IMR-90 (cell line): ENCODE measurements around the gene LOXL4. TPM values are rescaled to one million over a fixed set of nuclear protein-coding genes. Genes with fewer than 3 reads are reported as not detected.

Source experiments
- ATAC-seq: fragments of 200-7000 bp; cut with Tn5 transposase; 2 replicates; pipeline ENCODE4 v1.9.1; 2020; ENCODE audit warnings: low read depth, mild to moderate bottlenecking, moderate library complexity
- BruUV-seq: library from RNA; stranded (reverse); fragments of 400-500 nt; replicated peaks from 2 replicates; lab custom pipeline; 2021; lab: Mats Ljungman, UMichigan
- CTCF ChIA-PET: fragments of 300-600 bp; formaldehyde crosslinking; extraction: SDS; loops from one replicate; lab custom pipeline; 2021; ENCODE audit warnings: antibody characterized with exemption; lab: Yijun Ruan, JAX
- POLR2A ChIA-PET: fragments of 300-600 bp; sonication (Branson Sonifier 250); formaldehyde crosslinking; loops from one replicate; lab custom pipeline; 2022; ENCODE audit warnings: antibody characterized with exemption; ENCODE audit not compliant: unreplicated experiment; lab: Charles Lee
- DNase-seq: peaks from one replicate; pipeline ENCODE4 v3.0.0; 2013
- H2AFZ ChIP-seq: replicated peaks from 2 replicates; pipeline ENCODE3; 2013; ENCODE audit warnings: low read length, mild to moderate bottlenecking; ENCODE audit not compliant: poor library complexity
- H2AK5ac ChIP-seq: 2 replicates; pipeline ENCODE4 v1.6.1; 2013; ENCODE audit warnings: low read depth, low read length, inconsistent platforms
- H2AK9ac ChIP-seq: replicated peaks from 2 replicates; pipeline ENCODE3; 2013; ENCODE audit warnings: mild to moderate bottlenecking, low read depth, low read length, moderate library complexity; ENCODE audit not compliant: poor library complexity
- H2BK120ac ChIP-seq: 2 replicates; pipeline ENCODE4 v1.6.1; 2013; ENCODE audit warnings: low read depth, low read length, inconsistent platforms
- H2BK15ac ChIP-seq: 3 replicates; pipeline ENCODE4 v1.6.1; 2013; ENCODE audit warnings: low read depth, low read length, inconsistent platforms
- H2BK20ac ChIP-seq: 2 replicates; pipeline ENCODE4 v1.6.1; 2013; ENCODE audit warnings: low read depth, mild to moderate bottlenecking, inconsistent platforms, low read length, moderate library complexity
- H2BK5ac ChIP-seq: 2 replicates; pipeline ENCODE4 v1.6.1; 2013; ENCODE audit warnings: mild to moderate bottlenecking, low read depth, low read length, inconsistent platforms; ENCODE audit not compliant: poor library complexity, severe bottlenecking
- H3K14ac ChIP-seq: replicated peaks from 2 replicates; pipeline ENCODE4 v1.6.1; 2013; ENCODE audit warnings: low read depth, low read length, inconsistent platforms
- H3K18ac ChIP-seq: 2 replicates; pipeline ENCODE4 v1.6.1; 2013; ENCODE audit warnings: low read depth, low read length, control low read depth
- H3K23ac ChIP-seq: 2 replicates; pipeline ENCODE4 v1.6.1; 2013; ENCODE audit warnings: low read depth, low read length, inconsistent platforms
- H3K27ac ChIP-seq: 2 replicates; pipeline ENCODE4 v1.5.1; 2013; ENCODE audit warnings: mild to moderate bottlenecking, control low read depth, low read length; ENCODE audit not compliant: insufficient read depth
- H3K27me3 ChIP-seq: 2 replicates; pipeline ENCODE4 v1.6.1; 2013; ENCODE audit warnings: low read length; ENCODE audit not compliant: control insufficient read depth, insufficient read depth
- H3K36me3 ChIP-seq: 2 replicates; pipeline ENCODE4 v1.6.1; 2013; ENCODE audit warnings: low read length, mixed read lengths; ENCODE audit not compliant: control insufficient read depth, insufficient read depth
- H3K4ac ChIP-seq: 2 replicates; pipeline ENCODE4 v1.6.1; 2013; ENCODE audit warnings: low read depth, low read length, inconsistent platforms
- H3K4me1 ChIP-seq: 2 replicates; pipeline ENCODE4 v1.6.1; 2013; ENCODE audit warnings: low read length, mixed read lengths; ENCODE audit not compliant: control insufficient read depth, insufficient read depth
- H3K4me2 ChIP-seq: 2 replicates; pipeline ENCODE4 v1.6.1; 2013; ENCODE audit warnings: low read depth, mild to moderate bottlenecking, control low read depth, low read length, moderate library complexity
- H3K4me3 ChIP-seq: 2 replicates; pipeline ENCODE4 v1.5.1; 2013; ENCODE audit warnings: low read depth, mild to moderate bottlenecking, control low read depth, low read length, moderate library complexity; ENCODE audit not compliant: insufficient read depth
- H3K56ac ChIP-seq: 2 replicates; pipeline ENCODE4 v1.6.1; 2013; ENCODE audit warnings: low read length, inconsistent platforms; ENCODE audit not compliant: insufficient read depth; ENCODE audit errors: extremely low read depth
- H3K79me1 ChIP-seq, 2 experiments: 2 replicates each; pipeline ENCODE4 v1.6.1; 2013; ENCODE audit warnings: low read length in 2 of 2, inconsistent platforms in 1 of 2, low read depth in 1 of 2
- H3K9ac ChIP-seq: 2 replicates; pipeline ENCODE4 v1.6.1; 2013; ENCODE audit warnings: low read depth, low read length, control low read depth
- H3K9me1 ChIP-seq: 2 replicates; pipeline ENCODE4 v1.6.1; 2013; ENCODE audit warnings: low read length, inconsistent platforms; ENCODE audit not compliant: insufficient read depth
- H3K9me3 ChIP-seq: 2 replicates; pipeline ENCODE4 v1.6.1; 2013; ENCODE audit warnings: low read length; ENCODE audit not compliant: control insufficient read depth, insufficient read depth
- H4K20me1 ChIP-seq: 2 replicates; pipeline ENCODE4 v1.6.1; 2013; ENCODE audit warnings: low read length, inconsistent platforms; ENCODE audit not compliant: insufficient read depth
- H4K5ac ChIP-seq: 2 replicates; pipeline ENCODE4 v1.6.1; 2013; ENCODE audit warnings: mild to moderate bottlenecking, low read depth, low read length, control low read depth
- H4K8ac ChIP-seq, 2 experiments: 2 replicates each; pipeline ENCODE4 v1.6.1; 2013; ENCODE audit warnings: low read depth in 2 of 2, low read length in 2 of 2, control low read depth in 1 of 2, inconsistent platforms in 1 of 2
- H4K91ac ChIP-seq: 2 replicates; pipeline ENCODE4 v1.6.1; 2013; ENCODE audit warnings: low read depth, low read length, inconsistent platforms; ENCODE audit not compliant: insufficient read depth
- CEBPB ChIP-seq: IDR thresholded peaks from 2 replicates; pipeline ENCODE4 v1.6.1; 2012; ENCODE audit warnings: low read depth, low read length, improper control_type of control experiment
- MXI1 ChIP-seq: IDR thresholded peaks from 2 replicates; pipeline ENCODE4 v1.6.1; 2012; ENCODE audit warnings: low read depth, mild to moderate bottlenecking, low read length, moderate library complexity, borderline replicate concordance
- NFE2L2 ChIP-seq: fragments of 150-350 bp; IDR thresholded peaks from 2 replicates; pipeline ENCODE4 v1.6.1; 2016; ENCODE audit warnings: low read depth, mild to moderate bottlenecking, low read length
- POLR2A ChIP-seq: IDR thresholded peaks from 2 replicates; pipeline ENCODE4 v1.6.1; 2012; ENCODE audit warnings: mild to moderate bottlenecking, low read depth, low read length
- RAD21 ChIP-seq: IDR thresholded peaks from 2 replicates; pipeline ENCODE4 v1.6.1; 2012; ENCODE audit warnings: low read length, improper control_type of control experiment
- RCOR1 ChIP-seq: IDR thresholded peaks from 2 replicates; pipeline ENCODE4 v1.6.1; 2012; ENCODE audit warnings: mild to moderate bottlenecking, low read length, improper control_type of control experiment; ENCODE audit not compliant: insufficient replicate concordance
- RFX5 ChIP-seq: IDR thresholded peaks from 2 replicates; pipeline ENCODE4 v1.8.0; 2012; ENCODE audit warnings: low read depth, mild to moderate bottlenecking, low read length, moderate library complexity
- WGBS, 2 experiments: methylation state at CpG; one replicate each; pipeline versions ENCODE4 v1.1.5 to v1.1.7; 2013; ENCODE audit warnings: missing lambda C conversion rate in 2 of 2; ENCODE audit not compliant: insufficient read length in 1 of 2; ENCODE audit errors: extremely low coverage in 2 of 2; 5-methylcytosine and 5-hydroxymethylcytosine counted together
- dilution Hi-C: fragments of 300-500 bp; cut with HindIII; formaldehyde crosslinking; loops from one replicate; pipeline ENCODE4 v1.14.3; 2018; ENCODE audit warnings: low sequenced_read_pairs; ENCODE audit not compliant: unreplicated experiment
- in situ Hi-C: fragments of 300-500 bp; cut with MboI; formaldehyde crosslinking; loops from 3 replicates; pipeline ENCODE4 v1.14.3; 2019; ENCODE audit warnings: low sequenced_read_pairs, inconsistent platforms, mixed read lengths
- intact Hi-C: fragments of 100-400 bp; cut with micrococcal nuclease; formaldehyde crosslinking; loops from 2 replicates; pipeline ENCODE4 v1.10.0; 2022
- polyA plus RNA-seq, 3 experiments: library from polyadenylated mRNA; depleted of rRNA; stranded (reverse); fragments of >200 nt; gene quantifications; 2 replicates each; pipeline ENCODE4 v1.2.3, GENCODE V29; 2012; ENCODE audit warnings: low replicate concordance in 1 of 3
- total RNA-seq: library from RNA; depleted of rRNA; stranded (reverse); fragments of >200 nt; gene quantifications from 2 replicates; pipeline ENCODE4 v1.2.3, GENCODE V29; 2012

Gene LOXL4
- total and polyA plus RNA-seq, 2 of the 4 experiments (the other 2 are of a cell fraction) = 20.8 to 26.7 TPM

DNA sequence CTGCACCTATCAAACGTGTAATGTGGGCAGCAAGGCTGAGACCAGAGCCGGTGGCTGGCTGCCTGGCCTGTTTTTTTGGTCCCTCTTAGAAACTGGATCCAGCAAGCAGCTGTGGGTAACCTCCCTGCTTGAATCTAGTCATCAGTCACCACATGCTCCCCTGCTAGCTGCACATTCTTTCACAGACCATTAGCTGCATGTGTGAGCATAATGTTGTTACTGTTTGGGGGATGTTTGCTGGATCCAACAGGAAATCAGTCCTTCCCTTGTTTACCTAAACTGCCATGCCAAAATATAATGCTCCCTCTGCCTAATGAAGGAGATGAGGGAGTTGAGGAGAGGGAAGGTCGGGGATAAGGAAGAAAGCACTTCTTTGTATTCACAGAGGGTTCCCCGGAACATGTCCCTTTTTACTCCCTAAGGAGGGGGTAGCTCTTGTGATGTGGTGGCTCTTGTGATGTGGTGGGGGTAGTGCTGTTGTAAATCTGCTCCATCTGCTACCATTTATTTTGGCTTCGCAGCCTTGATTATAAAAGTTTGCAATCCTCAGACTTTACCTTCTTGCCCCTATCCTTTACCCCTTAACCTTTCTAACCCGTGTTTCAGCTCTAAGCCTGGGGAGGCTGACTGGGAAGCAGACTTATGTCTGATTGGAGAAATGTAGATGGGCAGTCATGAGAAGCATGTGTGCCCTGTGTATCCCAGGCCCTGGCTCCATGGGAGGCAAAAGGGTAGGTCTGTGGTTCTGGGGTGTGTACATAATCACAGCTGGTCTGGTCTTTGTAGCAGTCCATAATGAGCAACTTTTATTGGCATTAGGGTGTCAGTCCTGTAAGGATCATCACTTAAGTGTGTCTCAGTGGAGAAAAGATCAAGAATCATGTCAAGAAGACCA lies 20.8 kb downstream of the LOXL4 start:
- WGBS, 2 experiments = 33% methylated on average over 1 of the region's 6 CpGs; no CpG with 5 or more reads in 1 of the 2 experiments
- H3K18ac ChIP-seq = peak overlapping the region; percentile 0; the same call in 1 of the 2 replicates
- no peaks in the 10 kb centered on the region for H3K9me3 ChIP-seq
- dilution Hi-C loops = no loop called here
- peak overlapping the region; percentile 36; the same call in 1 of the 2 replicates for H3K27ac ChIP-seq
- H3K36me3 ChIP-seq = peaks cover 24% of the 10 kb centered on the region
- H4K5ac ChIP-seq = peak overlapping the region; percentile 36; the same call in 1 of the 2 replicates
- in situ Hi-C loops = loop anchor here (5.0 kb wide), 2 partner anchors 55 to 145 kb away; no protein-coding TSS in a partner anchor
- H3K79me1 ChIP-seq = no peaks in the 10 kb centered on the region; a peak in 1 of 4 replicates
- no peak overlapping the region for H2BK15ac ChIP-seq
- H3K56ac ChIP-seq = no peak overlapping the region
- H3K9ac ChIP-seq = no peak overlapping the region
- no peak overlapping the region for H2AFZ ChIP-seq
- peak overlapping the region in 1 of 2 experiments; percentile 22; a peak in 1 of 4 replicates for H4K8ac ChIP-seq
- no peak overlapping the region for H4K91ac ChIP-seq
- ATAC-seq = peak; percentile 86
- H2AK5ac ChIP-seq = no peak overlapping the region
- ChIA-PET POLR2A (interaction anchor here (1.0 kb wide), 1 partner anchor 62 kb away, joined by 4 read pairs; no protein-coding TSS in a partner anchor), CTCF (interaction anchor here (0.7 to 2.0 kb wide), 2 partner anchors 62 to 147 kb away, joined by 4 to 8 read pairs; no protein-coding TSS in a partner anchor)
- intact Hi-C loops = loop anchor here (1.0 kb wide), 1 partner anchor 62 kb away; no protein-coding TSS in a partner anchor
- DNase-seq = peak; percentile 84
- peak overlapping the region; percentile 29; the same call in 1 of the 2 replicates for H3K14ac ChIP-seq
- TF ChIP-seq NFE2L2 (no peak), MXI1 (0 out of 2 replicates have a peak, but pooled peaks have one; percentile 34), CEBPB (no peak), RAD21 (no peak), POLR2A (no peak), RCOR1 (no peak), RFX5 (peak; percentile 59)
- no TSS peak for BruUV-seq
- no peak overlapping the region for H2BK5ac ChIP-seq
- peaks cover 18% of the 10 kb centered on the region for H3K4me1 ChIP-seq
- no peaks in the 10 kb centered on the region for H3K27me3 ChIP-seq
- no peak overlapping the region for H3K23ac ChIP-seq
- H2AK9ac ChIP-seq = no peak overlapping the region
- peaks cover 6% of the 10 kb centered on the region; the same call in 1 of the 2 replicates for H3K9me1 ChIP-seq
- no peak overlapping the region for H3K4me2 ChIP-seq
- H2BK20ac ChIP-seq = no peak overlapping the region
- 0 out of 2 replicates have a peak overlapping the region, but pooled peaks have one; percentile 19 for H3K4ac ChIP-seq
- H4K20me1 ChIP-seq = no peaks in the 10 kb centered on the region
- H2BK120ac ChIP-seq = no peak overlapping the region; the same call in 1 of the 2 replicates
- H3K4me3 ChIP-seq = no peak overlapping the region
